Uterus (tissue), 2 donors: ENCODE measurements around the gene TMEM106C.

Source experiments
- POLR2A ChIP-seq, 2 donors: fragments of 450-650 bp; IDR thresholded peaks; one replicate each; pipeline ENCODE4 v1.6.1; 2016; ENCODE audit warnings: antibody characterized with exemption in 2 of 2, mild to moderate bottlenecking in 1 of 2, moderate library complexity in 1 of 2
- TF ChIP-seq, protein P1 (sequence below), 4 experiments: fragments of 200-600 bp in 2 of 4; fragments of 450-650 bp in 2 of 4; sonication (generic) in 2 of 4; IDR thresholded peaks; one replicate each; pipeline ENCODE4 v1.5.1; 2016 to 2019; ENCODE audit warnings: antibody characterized with exemption in 4 of 4, mild to moderate bottlenecking in 2 of 4, moderate library complexity in 1 of 4

DNA sequence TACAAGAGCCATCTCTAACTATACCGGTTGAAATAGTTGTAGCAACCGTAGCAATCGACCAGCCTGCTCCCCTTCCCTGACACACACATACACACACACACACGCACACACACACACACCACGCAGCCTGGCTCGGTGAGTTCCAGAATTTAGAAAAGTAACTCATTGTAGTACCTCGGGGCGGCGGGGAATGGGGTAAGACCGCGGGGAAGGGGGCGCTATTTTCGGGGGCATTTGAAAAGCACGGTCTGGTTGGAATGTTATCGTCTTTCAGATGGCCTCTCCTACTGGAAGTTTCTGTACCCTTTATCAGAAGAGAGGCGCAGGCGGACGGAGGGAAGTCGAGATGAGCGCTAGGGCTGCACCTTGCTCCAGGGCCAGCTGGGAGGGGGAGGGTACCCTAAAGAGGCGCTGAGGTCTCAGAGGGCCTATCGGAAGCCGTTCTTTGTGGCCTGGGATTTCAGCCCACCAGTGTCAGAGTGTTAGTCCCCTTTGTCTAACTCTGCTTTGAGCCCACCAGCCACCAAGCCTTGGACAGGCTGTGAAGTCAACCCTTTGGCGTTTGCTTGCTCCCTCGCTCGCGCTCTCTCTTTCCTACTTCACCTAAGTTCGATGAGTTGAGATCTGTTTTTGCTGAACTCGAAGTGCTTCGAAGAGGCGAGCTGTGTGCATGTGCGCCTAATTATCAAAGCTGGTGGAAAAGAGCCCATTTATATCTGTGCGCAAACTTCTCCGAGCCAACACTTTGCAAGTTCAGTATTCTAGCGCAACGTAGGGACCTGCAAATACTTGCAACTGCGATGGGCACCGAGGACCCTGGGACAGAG is 40.0 kb downstream of the TMEM106C start:
- TF ChIP-seq, protein P1, sequence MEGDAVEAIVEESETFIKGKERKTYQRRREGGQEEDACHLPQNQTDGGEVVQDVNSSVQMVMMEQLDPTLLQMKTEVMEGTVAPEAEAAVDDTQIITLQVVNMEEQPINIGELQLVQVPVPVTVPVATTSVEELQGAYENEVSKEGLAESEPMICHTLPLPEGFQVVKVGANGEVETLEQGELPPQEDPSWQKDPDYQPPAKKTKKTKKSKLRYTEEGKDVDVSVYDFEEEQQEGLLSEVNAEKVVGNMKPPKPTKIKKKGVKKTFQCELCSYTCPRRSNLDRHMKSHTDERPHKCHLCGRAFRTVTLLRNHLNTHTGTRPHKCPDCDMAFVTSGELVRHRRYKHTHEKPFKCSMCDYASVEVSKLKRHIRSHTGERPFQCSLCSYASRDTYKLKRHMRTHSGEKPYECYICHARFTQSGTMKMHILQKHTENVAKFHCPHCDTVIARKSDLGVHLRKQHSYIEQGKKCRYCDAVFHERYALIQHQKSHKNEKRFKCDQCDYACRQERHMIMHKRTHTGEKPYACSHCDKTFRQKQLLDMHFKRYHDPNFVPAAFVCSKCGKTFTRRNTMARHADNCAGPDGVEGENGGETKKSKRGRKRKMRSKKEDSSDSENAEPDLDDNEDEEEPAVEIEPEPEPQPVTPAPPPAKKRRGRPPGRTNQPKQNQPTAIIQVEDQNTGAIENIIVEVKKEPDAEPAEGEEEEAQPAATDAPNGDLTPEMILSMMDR (IDR thresholded peaks at IDR 0.05) = no peak
- TF ChIP-seq POLR2A (IDR thresholded peaks at IDR 0.05) = no peak
